Smooth muscle cell (in vitro differentiated cells): ENCODE measurements around the gene NGB. TPM values are rescaled to one million over a fixed set of nuclear protein-coding genes. Genes with fewer than 3 reads are reported as not detected.

Experiments used
- microRNA counts: library from miRNA; unstranded; fragments of <30 nt; microRNA quantifications from one replicate; lab custom pipeline; 2016
- microRNA-seq: library from miRNA; unstranded; fragments of <30 nt; microRNA quantifications from one replicate; pipeline ENCODE4, GENCODE V29; 2016; ENCODE audit warnings: borderline number of aligned reads
- polyA plus RNA-seq: library from polyadenylated mRNA; unstranded; fragments of >200 nt; fragmentation: Nextera tagmentation; extraction: Ambion mirVana; gene quantifications from 2 replicates; pipeline ENCODE4 v1.2.1, GENCODE V29; 2016
- small RNA-seq: library from RNA; depleted of rRNA; stranded (forward); fragments of <200 nt; gene quantifications from one replicate; pipeline ENCODE3, GENCODE V24; 2014
- total RNA-seq: library from RNA; depleted of rRNA; stranded (reverse); fragments of >200 nt; gene quantifications from 2 replicates; pipeline ENCODE4 v1.2.3, GENCODE V29; 2014

Gene NGB
- total and polyA plus RNA-seq, 2 experiments from 2014 or later: not detected

MicroRNAs encoded within 50 kb of the gene (microRNA counts, 767-probe panel; counts per million panel counts)
- 8,174 counts per million, percentile 57 among the panel's probes with 10 or more counts for microRNA hsa-miR-1260a (lab: Ali Mortazavi, UCI)

Small RNA genes lying within 50 kb of the gene (microRNA-seq; reads per million reads assigned to microRNA genes)
- gene MIR1260A: not detected

Small RNA genes lying within 50 kb of the gene (small RNA-seq; reads per million reads assigned to genes)
- not detected for gene MIR1260A

Other genes with a start within 250 kb of the NGB start
- 33.2 and 33.9 TPM in 2 replicates for gene IRF2BPL, start 242.5 kb downstream of the NGB start, total RNA-seq
- gene IRF2BPL, start 242.5 kb downstream of the NGB start, polyA plus RNA-seq: 58.0 and 66.3 TPM in 2 replicates
- gene CIPC, start 172.9 kb downstream of the NGB start, total RNA-seq: 14.3 and 15.1 TPM in 2 replicates
- gene CIPC, start 172.9 kb downstream of the NGB start, polyA plus RNA-seq: 3.6 and 5.6 TPM in 2 replicates
- gene ZDHHC22, start 129.4 kb downstream of the NGB start, total RNA-seq: not detected in 2 replicates
- not detected in 2 replicates for gene ZDHHC22, start 129.4 kb downstream of the NGB start, polyA plus RNA-seq
- gene TMEM63C, start 89.4 kb downstream of the NGB start, total RNA-seq: 4.3 and 10.4 TPM in 2 replicates
- 7.7 and 8.7 TPM in 2 replicates for gene TMEM63C, start 89.4 kb downstream of the NGB start, polyA plus RNA-seq
- gene POMT2, start 49.7 kb upstream of the NGB start, total RNA-seq: 15.9 and 22.5 TPM in 2 replicates
- 39.8 and 52.8 TPM in 2 replicates for gene POMT2, start 49.7 kb upstream of the NGB start, polyA plus RNA-seq
- gene GSTZ1, start 49.8 kb upstream of the NGB start, total RNA-seq: 15.1 and 29.1 TPM in 2 replicates
- 17.0 and 26.9 TPM in 2 replicates for gene GSTZ1, start 49.8 kb upstream of the NGB start, polyA plus RNA-seq
- 12.2 and 16.0 TPM in 2 replicates for gene TMED8, start 105.9 kb upstream of the NGB start, total RNA-seq
- 3.9 and 4.5 TPM in 2 replicates for gene TMED8, start 105.9 kb upstream of the NGB start, polyA plus RNA-seq
- gene SAMD15, start 106.2 kb upstream of the NGB start, total RNA-seq: 1.1 TPM in 2 replicates
- gene SAMD15, start 106.2 kb upstream of the NGB start, polyA plus RNA-seq: 0.49 TPM in 1 of 2 replicates, not detected in the other
- gene NOXRED1, start 152.3 kb upstream of the NGB start, total RNA-seq: 0.36 and 0.49 TPM in 2 replicates
- gene NOXRED1, start 152.3 kb upstream of the NGB start, polyA plus RNA-seq: 0.14 and 0.33 TPM in 2 replicates
- 32.6 and 55.5 TPM in 2 replicates for gene VIPAS39, start 186.4 kb upstream of the NGB start, total RNA-seq
- 12.3 and 19.7 TPM in 2 replicates for gene VIPAS39, start 186.4 kb upstream of the NGB start, polyA plus RNA-seq
- 57.6 and 88.5 TPM in 2 replicates for gene AHSA1, start 186.9 kb upstream of the NGB start, total RNA-seq
- 92.8 and 94.6 TPM in 2 replicates for gene AHSA1, start 186.9 kb upstream of the NGB start, polyA plus RNA-seq
- 2.1 and 2.7 TPM in 2 replicates for gene ISM2, start 227.6 kb upstream of the NGB start, total RNA-seq
- 0.57 and 0.78 TPM in 2 replicates for gene ISM2, start 227.6 kb upstream of the NGB start, polyA plus RNA-seq